ENCODE measurements around the gene SPACA4.

The SPACA4 gene

GRCh38 chr19:48613852-48614435 is 7.4 kb downstream of the SPACA4 start:
- H3K4me3 ChIP-seq (ENCODE audit: control insufficient read depth, low read depth, low read length) = no peak overlapping the region
- DNase-seq (ENCODE audit: low read depth) = no peak
- TF ChIP-seq CTCF (IDR thresholded peaks at IDR 0.05; ENCODE audit: control insufficient read depth, insufficient read depth, low read depth, low read length, missing control alignments) = no peak

- DNase-seq (ENCODE audit: low read depth) = no peak
- H3K4me3 ChIP-seq (ENCODE audit: control insufficient read depth, low read depth, low read length) = no peak within 1 kb of the TSS
- TF ChIP-seq CTCF (IDR thresholded peaks at IDR 0.05; ENCODE audit: control insufficient read depth, insufficient read depth, low read depth, low read length, missing control alignments) = no peak
These were observed 8.1 kb downstream of the SPACA4 start, which contains the start of gene FAM83E for GRCh38 chr19:48614436-48615230. FAM83E (minus strand) TSS chr19:48615076; CDS start chr19:48613372, 1,704 bp downstream.

DNA sequence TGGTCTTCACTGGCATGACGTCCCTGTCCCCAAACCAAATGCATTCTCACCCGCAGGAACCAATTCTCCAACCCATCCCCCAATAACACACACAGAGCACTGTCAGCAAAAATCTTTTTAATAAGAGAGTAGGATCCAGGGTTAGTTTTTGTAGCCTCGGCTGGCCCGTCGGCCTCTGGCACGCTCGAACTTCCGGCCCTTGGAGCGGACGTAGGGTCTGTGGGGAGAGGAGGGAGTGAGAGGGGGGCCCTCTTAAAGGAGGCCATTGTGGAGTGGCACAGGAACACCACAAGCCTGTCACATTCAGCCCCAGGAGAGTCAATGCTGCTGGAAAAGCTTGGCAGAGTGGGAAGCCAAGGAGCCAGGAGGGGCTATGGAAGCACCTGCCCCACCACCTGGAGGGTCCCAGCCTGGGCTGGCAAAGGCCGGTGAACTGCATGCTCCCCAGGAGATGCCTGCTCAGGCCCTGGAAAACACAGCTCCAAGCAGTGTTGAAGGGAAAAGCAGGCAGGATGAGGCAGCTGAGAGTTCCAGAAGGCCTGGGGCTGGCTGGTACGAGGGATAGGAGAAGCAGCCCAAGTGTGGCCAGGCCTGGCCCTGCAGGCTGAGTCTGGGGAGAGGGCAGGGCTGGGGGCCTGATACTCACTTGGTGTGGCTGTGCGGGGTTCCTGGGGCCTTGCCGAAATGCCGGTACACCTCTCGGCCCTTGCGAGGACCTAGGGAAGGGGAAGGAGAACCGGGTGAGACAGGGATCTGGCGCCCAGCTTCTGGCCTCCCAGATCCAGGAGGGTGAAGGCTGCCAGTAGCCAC is 8.9 kb downstream of the SPACA4 start:
- H3K4me3 ChIP-seq (ENCODE audit: control insufficient read depth, low read depth, low read length) = no peak overlapping the region
- DNase-seq (ENCODE audit: low read depth) = no peak
- no peak for TF ChIP-seq CTCF (IDR thresholded peaks at IDR 0.05; ENCODE audit: control insufficient read depth, insufficient read depth, low read depth, low read length, missing control alignments)

GRCh38 chr19:48616041-48616436 is 9.5 kb downstream of the SPACA4 start:
- no peak for TF ChIP-seq CTCF (IDR thresholded peaks at IDR 0.05; ENCODE audit: control insufficient read depth, insufficient read depth, low read depth, low read length, missing control alignments)
- no peak overlapping the region for H3K4me3 ChIP-seq (ENCODE audit: control insufficient read depth, low read depth, low read length)
- no peak for DNase-seq (ENCODE audit: low read depth)

- no peak for TF ChIP-seq CTCF (IDR thresholded peaks at IDR 0.05; ENCODE audit: control insufficient read depth, insufficient read depth, low read depth, low read length, missing control alignments)
- no peak for DNase-seq (ENCODE audit: low read depth)
- peak overlapping the region; percentile 85 for H3K4me3 ChIP-seq (ENCODE audit: control insufficient read depth, low read depth, low read length)
These were observed 10.0 kb downstream of the SPACA4 start for GRCh38 chr19:48616491-48617056.
